Measurements from ENCODE around the gene CD83. TPM values are rescaled to one million over a fixed set of nuclear protein-coding genes. Genes with fewer than 3 reads are reported as not detected.

Gene CD83
- total and polyA plus RNA-seq, 9 of the 15 experiments (the other 6 are each of a cell fraction or from before 2014, with no cell fraction given): 2.5 to 4.1 (median 3.4) TPM

DNA sequence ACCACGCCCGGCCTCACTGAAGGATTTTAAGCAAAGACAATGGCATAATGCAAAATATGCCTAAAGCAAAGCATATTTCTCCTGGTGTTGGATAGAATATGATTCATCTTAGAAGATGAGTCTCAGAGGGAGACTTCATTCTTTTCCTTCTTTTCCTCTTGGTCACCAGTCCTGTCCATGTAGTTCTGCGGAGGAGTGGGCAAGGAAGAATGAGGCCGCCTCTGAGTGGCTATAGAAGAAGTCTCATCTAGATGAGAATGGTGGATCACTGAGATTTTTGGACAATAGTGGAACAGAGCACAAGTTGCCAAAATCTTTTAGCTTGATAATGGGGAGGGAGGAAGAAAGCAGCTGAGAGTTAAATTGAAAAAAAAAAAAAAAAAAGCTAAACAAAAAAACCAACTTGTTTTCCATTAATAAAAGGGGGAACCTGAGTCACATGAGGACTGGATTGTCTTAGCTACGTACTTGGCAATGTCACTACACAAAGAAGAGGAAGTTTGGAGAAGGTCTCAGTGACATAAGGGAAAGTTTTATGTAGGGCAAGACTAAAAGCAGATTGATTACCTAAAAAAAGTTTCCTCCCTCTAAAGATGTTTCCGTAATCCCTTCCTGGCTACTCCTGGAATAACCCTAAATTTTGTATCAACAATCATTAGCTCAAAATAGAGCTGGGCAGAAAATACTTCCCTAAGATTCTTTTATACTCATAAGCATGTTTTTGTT, 6.0 kb downstream of the CD83 start:
- CTCF ChIA-PET (ENCODE audit: low intra/inter-chr PET ratio): no interaction called here
- WGBS (ENCODE audit: insufficient coverage, low coverage, missing lambda C conversion rate): 73% methylated on average over 6 of the region's 6 CpGs
- no peak overlapping the region for H3K4me2 ChIP-seq (ENCODE audit: insufficient read depth, low read length)

More for the DNA sequence above, 6.0 kb downstream of the CD83 start:
- FAIRE-seq: no peak
- H3K79me2 ChIP-seq (ENCODE audit: control insufficient read depth, insufficient read depth, low read length): no peaks in the 10 kb centered on the region
- H3K4me1 ChIP-seq (replicated peaks in 1 of 2; ENCODE audit: control insufficient read depth in 2 of 2, insufficient read depth in 2 of 2, low read length in 2 of 2): no peaks in the 10 kb centered on the region; a peak in 1 of 5 replicates
- H3K27ac ChIP-seq (ENCODE audit: extremely low read depth, low read depth, low read length): no peak overlapping the region
- no peak overlapping the region for H3K9ac ChIP-seq (ENCODE audit: insufficient read depth in 1 of 2, low read depth in 2 of 2, low read length in 2 of 2)
- intact Hi-C loops (cut with micrococcal nuclease): no loop called here
- no peaks in the 10 kb centered on the region for H3K27me3 ChIP-seq (ENCODE audit: control insufficient read depth in 2 of 2, insufficient read depth in 2 of 2, low read length in 2 of 2)
- BruUV-seq (replicated peaks): no TSS peak
- no peaks in the 10 kb centered on the region for H4K20me1 ChIP-seq (replicated peaks; ENCODE audit: control insufficient read depth, insufficient read depth, low read length)
- H3K4me3 ChIP-seq: no peak overlapping the region
- no peaks in the 10 kb centered on the region for H3K36me3 ChIP-seq (ENCODE audit: control insufficient read depth, insufficient read depth, low read length)
- no peak for ATAC-seq
- no peak overlapping the region for H2AFZ ChIP-seq (ENCODE audit: low read depth, low read length)
- H3K9me1 ChIP-seq (ENCODE audit: control insufficient read depth, insufficient read depth, low read length): no peaks in the 10 kb centered on the region
- no peaks in the 10 kb centered on the region for H3K9me3 ChIP-seq (replicated peaks; ENCODE audit: control insufficient read depth, insufficient read depth, low read depth, low read length)
- POLR2A ChIA-PET: interaction anchor here (0.6 to 1.6 kb wide), 2 partner anchors 14 to 219 kb away, joined by 3 to 6 read pairs; no protein-coding TSS in a partner anchor
- in situ Hi-C loops (cut with MboI): no loop called here
- DNase-seq (ENCODE audit: extremely low read depth in 1 of 4, low spot score in 3 of 4): no peak
- TF ChIP-seq FOXK1 (CRISPR knock-in tag; IDR thresholded peaks at IDR 0.05; ENCODE audit: borderline replicate concordance) (no peak), TAF7 (tag; IDR thresholded peaks at IDR 0.05) (no peak), RUNX1 (IDR thresholded peaks at IDR 0.05; ENCODE audit: low read depth) (no peak), E2F3 (CRISPR knock-in tag; IDR thresholded peaks at IDR 0.05) (no peak), MAFK (IDR thresholded peaks at IDR 0.05; ENCODE audit: low read length) (no peak), BHLHE40 (IDR thresholded peaks at IDR 0.05; ENCODE audit: low read length) (no peak), SP1 (CRISPR knock-in tag; IDR thresholded peaks at IDR 0.05) (no peak), SPI1 (IDR thresholded peaks at IDR 0.05; ENCODE audit: borderline replicate concordance, low read depth, low read length) (no peak), ZNF263 (CRISPR knock-in tag; IDR thresholded peaks at IDR 0.05; ENCODE audit: borderline replicate concordance) (no peak), LARP7 (IDR thresholded peaks at IDR 0.05) (no peak), NFXL1 (CRISPR knock-in tag; IDR thresholded peaks at IDR 0.05) (no peak), RBFOX2 (IDR thresholded peaks at IDR 0.05; ENCODE audit: low read depth, low read length) (no peak), POLR2AphosphoS2 (IDR thresholded peaks at IDR 0.05; ENCODE audit: low read length) (no peak), GABPA (tag; conservative IDR thresholded peaks at IDR 0.05; ENCODE audit: low read depth) (no peak), SOX6 (IDR thresholded peaks at IDR 0.05) (no peak)
- TF ChIP-seq, protein P1, sequence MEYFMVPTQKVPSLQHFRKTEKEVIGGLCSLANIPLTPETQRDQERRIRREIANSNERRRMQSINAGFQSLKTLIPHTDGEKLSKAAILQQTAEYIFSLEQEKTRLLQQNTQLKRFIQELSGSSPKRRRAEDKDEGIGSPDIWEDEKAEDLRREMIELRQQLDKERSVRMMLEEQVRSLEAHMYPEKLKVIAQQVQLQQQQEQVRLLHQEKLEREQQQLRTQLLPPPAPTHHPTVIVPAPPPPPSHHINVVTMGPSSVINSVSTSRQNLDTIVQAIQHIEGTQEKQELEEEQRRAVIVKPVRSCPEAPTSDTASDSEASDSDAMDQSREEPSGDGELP (CRISPR knock-in tag; IDR thresholded peaks at IDR 0.05; ENCODE audit: borderline replicate concordance): no peak
- TF ChIP-seq, protein P2, sequence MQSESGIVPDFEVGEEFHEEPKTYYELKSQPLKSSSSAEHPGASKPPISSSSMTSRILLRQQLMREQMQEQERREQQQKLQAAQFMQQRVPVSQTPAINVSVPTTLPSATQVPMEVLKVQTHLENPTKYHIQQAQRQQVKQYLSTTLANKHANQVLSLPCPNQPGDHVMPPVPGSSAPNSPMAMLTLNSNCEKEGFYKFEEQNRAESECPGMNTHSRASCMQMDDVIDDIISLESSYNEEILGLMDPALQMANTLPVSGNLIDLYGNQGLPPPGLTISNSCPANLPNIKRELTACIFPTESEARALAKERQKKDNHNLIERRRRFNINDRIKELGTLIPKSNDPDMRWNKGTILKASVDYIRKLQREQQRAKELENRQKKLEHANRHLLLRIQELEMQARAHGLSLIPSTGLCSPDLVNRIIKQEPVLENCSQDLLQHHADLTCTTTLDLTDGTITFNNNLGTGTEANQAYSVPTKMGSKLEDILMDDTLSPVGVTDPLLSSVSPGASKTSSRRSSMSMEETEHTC (IDR thresholded peaks at IDR 0.05): no peak
- TF ChIP-seq, protein P3, sequence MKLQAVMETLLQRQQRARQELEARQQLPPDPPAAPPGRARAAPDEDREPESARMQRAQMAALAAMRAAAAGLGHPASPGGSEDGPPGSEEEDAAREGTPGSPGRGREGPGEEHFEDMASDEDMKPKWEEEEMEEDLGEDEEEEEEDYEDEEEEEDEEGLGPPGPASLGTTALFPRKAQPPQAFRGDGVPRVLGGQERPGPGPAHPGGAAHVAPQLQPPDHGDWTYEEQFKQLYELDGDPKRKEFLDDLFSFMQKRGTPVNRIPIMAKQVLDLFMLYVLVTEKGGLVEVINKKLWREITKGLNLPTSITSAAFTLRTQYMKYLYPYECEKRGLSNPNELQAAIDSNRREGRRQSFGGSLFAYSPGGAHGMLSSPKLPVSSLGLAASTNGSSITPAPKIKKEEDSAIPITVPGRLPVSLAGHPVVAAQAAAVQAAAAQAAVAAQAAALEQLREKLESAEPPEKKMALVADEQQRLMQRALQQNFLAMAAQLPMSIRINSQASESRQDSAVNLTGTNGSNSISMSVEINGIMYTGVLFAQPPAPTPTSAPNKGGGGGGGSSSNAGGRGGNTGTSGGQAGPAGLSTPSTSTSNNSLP (IDR thresholded peaks at IDR 0.05; ENCODE audit: borderline replicate concordance, low read depth, low read length): no peak

Measured in K562 (cell line).